GM23338 (cell line): ENCODE data around the gene PPFIBP1. TPM values are rescaled to one million over a fixed set of nuclear protein-coding genes. Genes with fewer than 3 reads are reported as not detected.
"Not testable (repeated sequence)": the region's sequence is repeated elsewhere in the genome, so short reads cannot be mapped to it uniquely, and the experiment has no call there.

Experiments
- ATAC-seq: fragments of 200-7000 bp; cut with Tn5 transposase; 3 replicates; pipeline ENCODE4 v1.9.1; 2020
- DNase-seq: peaks from one replicate; pipeline ENCODE4 v3.0.0-alpha.2; 2015; ENCODE audit warnings: low spot score
- H2AFZ ChIP-seq: fragments of 200-600 bp; sonication (generic); 2 replicates; pipeline ENCODE4 v1.8.0; 2016; ENCODE audit warnings: antibody characterized with exemption, mild to moderate bottlenecking, moderate library complexity
- H3F3A ChIP-seq: fragments of 200-600 bp; sonication (generic); replicated peaks from 2 replicates; pipeline ENCODE4 v1.8.0; 2017; ENCODE audit warnings: antibody characterized with exemption, mixed run types, low read depth
- H3K27ac ChIP-seq: fragments of 200-600 bp; sonication (generic); 2 replicates; pipeline ENCODE4 v1.6.1; 2016; ENCODE audit warnings: low read depth
- H3K27me3 ChIP-seq: fragments of 200-600 bp; sonication (generic); 2 replicates; pipeline ENCODE4 v1.8.0; 2016; ENCODE audit warnings: mild to moderate bottlenecking, mixed run types, moderate library complexity; ENCODE audit not compliant: insufficient read depth
- H3K36me3 ChIP-seq: fragments of 200-600 bp; sonication (generic); 2 replicates; pipeline ENCODE4 v1.8.0; 2016; ENCODE audit warnings: mild to moderate bottlenecking; ENCODE audit not compliant: insufficient read depth
- H3K4me1 ChIP-seq: fragments of 200-600 bp; sonication (generic); 2 replicates; pipeline ENCODE4 v1.8.0; 2016; ENCODE audit warnings: mild to moderate bottlenecking, moderate library complexity; ENCODE audit not compliant: insufficient read depth
- H3K4me2 ChIP-seq: fragments of 200-600 bp; sonication (generic); 2 replicates; pipeline ENCODE4 v1.7.1; 2017; ENCODE audit warnings: mixed run types
- H3K4me3 ChIP-seq: fragments of 200-600 bp; sonication (generic); 2 replicates; pipeline ENCODE4 v1.6.1; 2016; ENCODE audit warnings: mixed run types
- H3K79me2 ChIP-seq: fragments of 200-600 bp; sonication (generic); replicated peaks from 2 replicates; pipeline ENCODE4 v1.8.0; 2017; ENCODE audit warnings: mild to moderate bottlenecking; ENCODE audit not compliant: insufficient read depth
- H3K9me2 ChIP-seq: fragments of 200-600 bp; sonication (generic); 2 replicates; pipeline ENCODE4 v1.8.0; 2017; ENCODE audit not compliant: insufficient read depth
- H4K20me1 ChIP-seq: fragments of 200-600 bp; sonication (generic); replicated peaks from 2 replicates; pipeline ENCODE4 v1.8.0; 2017; ENCODE audit warnings: mild to moderate bottlenecking; ENCODE audit not compliant: insufficient read depth
- H3K27ac Mint-ChIP-seq: 2 replicates; pipeline ENCODE4 v1.8.0; 2020; ENCODE audit warnings: inconsistent platforms, mild to moderate bottlenecking, moderate library complexity, mixed read lengths
- H3K27me3 Mint-ChIP-seq: 3 replicates; pipeline ENCODE4 v1.8.0; 2022; ENCODE audit warnings: low read depth, mild to moderate bottlenecking, moderate library complexity, mixed read lengths, inconsistent platforms; ENCODE audit not compliant: insufficient read depth, poor library complexity
- H3K36me3 Mint-ChIP-seq: 3 replicates; pipeline ENCODE4 v1.8.0; 2021; ENCODE audit warnings: low read depth, mild to moderate bottlenecking, inconsistent platforms, moderate library complexity, mixed read lengths
- H3K4me1 Mint-ChIP-seq: 3 replicates; pipeline ENCODE4 v1.8.0; 2020; ENCODE audit warnings: mild to moderate bottlenecking, inconsistent platforms, mixed read lengths
- H3K4me3 Mint-ChIP-seq: 3 replicates; pipeline ENCODE4 v1.8.0; 2021; ENCODE audit warnings: moderate library complexity, mild to moderate bottlenecking, inconsistent platforms, mixed read lengths
- H3K9me3 Mint-ChIP-seq: 3 replicates; pipeline ENCODE4 v1.8.0; 2020; ENCODE audit warnings: moderate library complexity, mild to moderate bottlenecking, inconsistent platforms, mixed read lengths
- CREB1 ChIP-seq: fragments of 250-450 bp; sonication (Bioruptor Pico); IDR thresholded peaks from 2 replicates; pipeline ENCODE4 v1.5.0; 2020; ENCODE audit warnings: low read depth, mild to moderate bottlenecking, moderate library complexity
- CTCF ChIP-seq, 2 experiments: fragments of 200-600 bp in 1 of 2; sonication (generic) in 1 of 2; conservative IDR thresholded peaks; 2 replicates each; pipeline versions ENCODE4 v1.5.1 to v1.6.1; 2016 to 2017; ENCODE audit warnings: antibody characterized with exemption in 2 of 2, low read depth in 2 of 2, mild to moderate bottlenecking in 2 of 2, moderate library complexity in 1 of 2
- JUNB ChIP-seq: IDR thresholded peaks from one replicate; pipeline ENCODE4 v1.6.1; 2016; ENCODE audit warnings: antibody characterized with exemption; ENCODE audit not compliant: unreplicated experiment
- NANOG ChIP-seq: IDR thresholded peaks from 2 replicates; pipeline ENCODE4 v1.6.1; 2016; ENCODE audit warnings: antibody characterized with exemption, borderline replicate concordance
- POLR2AphosphoS5 ChIP-seq: IDR thresholded peaks from 2 replicates; pipeline ENCODE4 v1.6.1; 2016; ENCODE audit warnings: antibody characterized with exemption, low read depth
- REST ChIP-seq: IDR thresholded peaks from one replicate; pipeline ENCODE4 v1.6.1; 2018; ENCODE audit warnings: antibody characterized with exemption; ENCODE audit not compliant: unreplicated experiment
- STAT1 ChIP-seq: IDR thresholded peaks from one replicate; pipeline ENCODE4 v1.6.1; 2016; ENCODE audit warnings: antibody characterized with exemption; ENCODE audit not compliant: unreplicated experiment
- ZNF114 ChIP-seq: fragments of 250-450 bp; sonication (Bioruptor Pico); IDR thresholded peaks from 2 replicates; pipeline ENCODE4 v1.5.0; 2020; ENCODE audit warnings: mild to moderate bottlenecking, moderate library complexity
- polyA plus RNA-seq: library from polyadenylated mRNA; unstranded; fragments of >200 nt; fragmentation: Nextera tagmentation; extraction: Ambion mirVana; gene quantifications from 2 replicates; pipeline ENCODE4 v1.2.1, GENCODE V29; 2016
- total RNA-seq: library from RNA; depleted of rRNA; stranded (reverse); fragments of >200 nt; shearing (Covaris generic); gene quantifications from 2 replicates; pipeline ENCODE4 v1.2.3, GENCODE V29; 2014
- TF ChIP-seq, protein P1 (sequence below): IDR thresholded peaks from 2 replicates; pipeline ENCODE4 v1.6.1; 2016; ENCODE audit warnings: antibody characterized with exemption

Gene PPFIBP1
- total and polyA plus RNA-seq, 2 experiments from 2014 or later: 33.2 to 41.9 TPM

GRCh38 chr12:27591698-27592097 lies 67.7 kb downstream of the PPFIBP1 start:
- not testable (repeated sequence) for H3K4me3 ChIP-seq, H3K36me3 Mint-ChIP-seq, H3K9me2 ChIP-seq, H3K9me3 Mint-ChIP-seq, H2AFZ ChIP-seq, H3K36me3 ChIP-seq, H3K27me3 ChIP-seq, H3K4me3 Mint-ChIP-seq, H3K27me3 Mint-ChIP-seq, H3K79me2 ChIP-seq, ATAC-seq, H3K27ac ChIP-seq, H4K20me1 ChIP-seq, H3K4me2 ChIP-seq, H3K4me1 ChIP-seq, H3K27ac Mint-ChIP-seq, H3F3A ChIP-seq, DNase-seq
- peaks cover 17% of the 10 kb centered on the region for H3K4me1 Mint-ChIP-seq

DNA sequence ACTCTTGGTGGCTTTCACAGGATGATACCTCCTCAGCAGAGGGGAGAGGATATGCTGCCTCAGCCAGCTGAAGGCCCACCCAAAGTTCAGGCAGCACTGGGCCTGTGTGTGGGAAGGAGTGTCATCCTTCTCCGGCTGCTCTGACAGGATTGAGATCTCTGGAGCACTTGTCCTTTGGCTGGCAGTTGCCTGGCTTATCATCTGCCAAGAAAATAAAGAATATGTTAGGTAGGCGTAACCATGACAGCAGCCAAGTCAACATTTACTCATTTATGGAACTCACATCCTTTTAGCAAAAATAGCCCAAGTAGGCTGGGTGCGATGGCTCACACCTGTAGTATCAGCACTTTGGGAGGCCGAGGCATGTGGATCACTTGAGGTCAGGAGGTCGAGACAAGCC lies 68.5 kb downstream of the PPFIBP1 start:
- no peak for ATAC-seq
- peaks cover 17% of the 10 kb centered on the region for H3K4me1 Mint-ChIP-seq
- peaks cover 7% of the 10 kb centered on the region; the same call in 2 of the 3 replicates for H3K36me3 Mint-ChIP-seq

DNA sequence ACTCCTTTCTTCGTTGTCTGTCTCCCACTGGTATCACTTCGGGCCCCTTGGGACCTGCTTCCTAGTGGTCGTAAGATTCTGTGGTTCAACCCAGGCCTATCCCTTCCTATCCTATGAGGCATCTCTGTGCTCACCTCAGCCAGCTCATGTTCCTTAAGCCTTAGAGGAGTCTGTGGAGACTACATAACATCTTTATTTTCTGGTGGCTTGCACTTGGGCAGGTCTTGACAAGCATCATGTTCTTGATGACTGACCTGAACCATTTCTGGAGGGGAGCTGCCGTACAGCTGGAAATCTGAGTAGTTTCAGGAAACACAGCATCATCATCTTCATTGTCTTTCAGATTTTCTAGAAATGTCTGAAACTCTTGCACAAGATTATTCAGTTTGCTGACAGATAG lies 69.3 kb downstream of the PPFIBP1 start:
- H3K27me3 Mint-ChIP-seq: no peaks in the 10 kb centered on the region
- H3K36me3 Mint-ChIP-seq: peaks cover 11% of the 10 kb centered on the region
- no peaks in the 10 kb centered on the region for H3F3A ChIP-seq
- H3K4me2 ChIP-seq: no peak overlapping the region
- H3K4me3 Mint-ChIP-seq: no peak overlapping the region
- no peaks in the 10 kb centered on the region for H3K4me1 ChIP-seq
- no peaks in the 10 kb centered on the region for H3K9me2 ChIP-seq
- H2AFZ ChIP-seq: no peak overlapping the region
- H3K36me3 ChIP-seq: no peaks in the 10 kb centered on the region
- 0 out of 2 replicates have a peak, but pooled peaks cover 3% of the 10 kb centered on the region for H4K20me1 ChIP-seq
- H3K9me3 Mint-ChIP-seq: peaks cover 4% of the 10 kb centered on the region
- H3K4me3 ChIP-seq: no peak overlapping the region
- ATAC-seq (no peak), DNase-seq (no peak)
- peaks cover 17% of the 10 kb centered on the region for H3K4me1 Mint-ChIP-seq
- 0 out of 2 replicates have a peak, but pooled peaks cover 3% of the 10 kb centered on the region for H3K79me2 ChIP-seq
- no peak overlapping the region for H3K27ac Mint-ChIP-seq
- no peaks in the 10 kb centered on the region for H3K27me3 ChIP-seq
- no peak overlapping the region for H3K27ac ChIP-seq
- TF ChIP-seq NANOG (no peak), CREB1 (CRISPR knock-in tag) (no peak), REST (no peak), ZNF114 (CRISPR knock-in tag) (no peak), STAT1 (no peak), JUNB (no peak), POLR2AphosphoS5 (no peak)

More for the DNA sequence above, 68.5 kb downstream of the PPFIBP1 start:
- Histone ChIP-seq H2AFZ (no peak overlapping the region), H3K4me3 (no peak overlapping the region), H3K9me2 (no peaks in the 10 kb centered on the region), H3K4me1 (no peaks in the 10 kb centered on the region), H3K4me2 (no peak overlapping the region), H3F3A (no peaks in the 10 kb centered on the region), H3K27ac (no peak overlapping the region), H3K79me2 (0 out of 2 replicates have a peak, but pooled peaks cover 3% of the 10 kb centered on the region), H3K27me3 (no peaks in the 10 kb centered on the region), H4K20me1 (0 out of 2 replicates have a peak, but pooled peaks cover 3% of the 10 kb centered on the region), H3K36me3 (no peaks in the 10 kb centered on the region)
- Mint-ChIP-seq H3K9me3 (no peaks in the 10 kb centered on the region), H3K27ac (no peak overlapping the region), H3K4me3 (no peak overlapping the region), H3K27me3 (no peaks in the 10 kb centered on the region)
- DNase-seq: no peak
- TF ChIP-seq JUNB (no peak), CREB1 (CRISPR knock-in tag) (no peak), CTCF (conservative IDR thresholded peaks at IDR 0.05; ENCODE audit: low read depth in 2 of 2) (no peak), NANOG (no peak)
- TF ChIP-seq, protein P1, sequence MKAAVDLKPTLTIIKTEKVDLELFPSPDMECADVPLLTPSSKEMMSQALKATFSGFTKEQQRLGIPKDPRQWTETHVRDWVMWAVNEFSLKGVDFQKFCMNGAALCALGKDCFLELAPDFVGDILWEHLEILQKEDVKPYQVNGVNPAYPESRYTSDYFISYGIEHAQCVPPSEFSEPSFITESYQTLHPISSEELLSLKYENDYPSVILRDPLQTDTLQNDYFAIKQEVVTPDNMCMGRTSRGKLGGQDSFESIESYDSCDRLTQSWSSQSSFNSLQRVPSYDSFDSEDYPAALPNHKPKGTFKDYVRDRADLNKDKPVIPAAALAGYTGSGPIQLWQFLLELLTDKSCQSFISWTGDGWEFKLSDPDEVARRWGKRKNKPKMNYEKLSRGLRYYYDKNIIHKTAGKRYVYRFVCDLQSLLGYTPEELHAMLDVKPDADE: no peak
